Astrocyte (in vitro differentiated cells and primary cell): Measurements from ENCODE around the gene DAPK3. TPM values are rescaled to one million over a fixed set of nuclear protein-coding genes. Genes with fewer than 3 reads are reported as not detected.
A peak's percentile ranks its signal among the peaks of the same experiment; 100 is the strongest.
"Not testable (repeated sequence)": the region's sequence is repeated elsewhere in the genome, so short reads cannot be mapped to it uniquely, and the experiment has no call there.

Source experiments
- DNase-seq: peaks from one replicate; pipeline ENCODE4 v3.0.0-alpha.2; 2010; ENCODE audit warnings: low read depth
- FAIRE-seq: peaks from 2 replicates; lab custom pipeline; 2011; peaks lifted over from hg19 to GRCh38; lab: Jason Lieb, UNC
- H2AFZ ChIP-seq: 2 replicates; pipeline ENCODE4 v1.6.0; 2012; ENCODE audit warnings: low read depth, low read length, inconsistent platforms
- H3K27ac ChIP-seq: 2 replicates; pipeline ENCODE4 v1.5.1; 2011; ENCODE audit warnings: low read depth, low read length, inconsistent platforms
- H3K27me3 ChIP-seq: 2 replicates; pipeline ENCODE4 v1.6.0; 2011; ENCODE audit warnings: low read length, inconsistent platforms; ENCODE audit not compliant: insufficient read depth
- H3K36me3 ChIP-seq: 2 replicates; pipeline ENCODE4 v1.5.1; 2011; ENCODE audit warnings: low read length, inconsistent platforms; ENCODE audit not compliant: insufficient read depth
- H3K4me1 ChIP-seq: 2 replicates; pipeline ENCODE4 v1.5.1; 2011; ENCODE audit warnings: low read length, inconsistent platforms; ENCODE audit not compliant: insufficient read depth
- H3K4me2 ChIP-seq: 2 replicates; pipeline ENCODE4 v1.6.0; 2012; ENCODE audit warnings: low read length, inconsistent platforms
- H3K4me3 ChIP-seq: 2 replicates; pipeline ENCODE4 v1.5.1; 2011; ENCODE audit warnings: low read depth, mild to moderate bottlenecking, low read length, inconsistent platforms; ENCODE audit not compliant: insufficient read depth
- H3K79me2 ChIP-seq: 2 replicates; pipeline ENCODE4 v1.6.0; 2012; ENCODE audit warnings: mild to moderate bottlenecking, low read length, inconsistent platforms; ENCODE audit not compliant: insufficient read depth
- H3K9ac ChIP-seq: 2 replicates; pipeline ENCODE4 v1.6.0; 2012; ENCODE audit warnings: mild to moderate bottlenecking, low read length, inconsistent platforms
- H3K9me3 ChIP-seq: 2 replicates; pipeline ENCODE4 v1.5.1; 2012; ENCODE audit warnings: low read depth, mild to moderate bottlenecking, low read length, inconsistent platforms; ENCODE audit not compliant: insufficient read depth
- H4K20me1 ChIP-seq: 2 replicates; pipeline ENCODE4 v1.6.0; 2012; ENCODE audit warnings: low read length, inconsistent platforms; ENCODE audit not compliant: insufficient read depth
- H3K27ac Mint-ChIP-seq: one replicate; pipeline ENCODE4 v1.8.0; 2021; ENCODE audit warnings: mild to moderate bottlenecking, mixed read lengths; ENCODE audit not compliant: unreplicated experiment
- H3K27me3 Mint-ChIP-seq: one replicate; pipeline ENCODE4 v1.8.0; 2021; ENCODE audit warnings: low read depth, mixed read lengths; ENCODE audit not compliant: unreplicated experiment
- H3K36me3 Mint-ChIP-seq: one replicate; pipeline ENCODE4 v1.8.0; 2021; ENCODE audit warnings: low read depth, mixed read lengths; ENCODE audit not compliant: unreplicated experiment
- H3K4me1 Mint-ChIP-seq: one replicate; pipeline ENCODE4 v1.8.0; 2021; ENCODE audit warnings: low read depth, mixed read lengths; ENCODE audit not compliant: unreplicated experiment
- H3K4me3 Mint-ChIP-seq: one replicate; pipeline ENCODE4 v1.8.0; 2021; ENCODE audit warnings: mild to moderate bottlenecking, moderate library complexity, mixed read lengths; ENCODE audit not compliant: unreplicated experiment
- H3K9me3 Mint-ChIP-seq: one replicate; pipeline ENCODE4 v1.8.0; 2021; ENCODE audit warnings: mild to moderate bottlenecking, mixed read lengths; ENCODE audit not compliant: unreplicated experiment
- EZH2 ChIP-seq: IDR thresholded peaks from 2 replicates; pipeline ENCODE4 v1.6.1; 2012; ENCODE audit warnings: mild to moderate bottlenecking, low read length, inconsistent platforms; ENCODE audit not compliant: insufficient read depth
- total RNA-seq: library from RNA; stranded (reverse); gene quantifications from 2 replicates; pipeline ENCODE4 v1.2.1, GENCODE V29; 2021
- TF ChIP-seq, protein P1 (sequence below): IDR thresholded peaks from 2 replicates; pipeline ENCODE4 v1.5.1; 2011; ENCODE audit warnings: low read depth, mild to moderate bottlenecking, inconsistent platforms, low read length, moderate library complexity; ENCODE audit not compliant: insufficient read depth

DAPK3 gene
- total RNA-seq, 1 donor from 2014 or later: 264 TPM

DNA sequence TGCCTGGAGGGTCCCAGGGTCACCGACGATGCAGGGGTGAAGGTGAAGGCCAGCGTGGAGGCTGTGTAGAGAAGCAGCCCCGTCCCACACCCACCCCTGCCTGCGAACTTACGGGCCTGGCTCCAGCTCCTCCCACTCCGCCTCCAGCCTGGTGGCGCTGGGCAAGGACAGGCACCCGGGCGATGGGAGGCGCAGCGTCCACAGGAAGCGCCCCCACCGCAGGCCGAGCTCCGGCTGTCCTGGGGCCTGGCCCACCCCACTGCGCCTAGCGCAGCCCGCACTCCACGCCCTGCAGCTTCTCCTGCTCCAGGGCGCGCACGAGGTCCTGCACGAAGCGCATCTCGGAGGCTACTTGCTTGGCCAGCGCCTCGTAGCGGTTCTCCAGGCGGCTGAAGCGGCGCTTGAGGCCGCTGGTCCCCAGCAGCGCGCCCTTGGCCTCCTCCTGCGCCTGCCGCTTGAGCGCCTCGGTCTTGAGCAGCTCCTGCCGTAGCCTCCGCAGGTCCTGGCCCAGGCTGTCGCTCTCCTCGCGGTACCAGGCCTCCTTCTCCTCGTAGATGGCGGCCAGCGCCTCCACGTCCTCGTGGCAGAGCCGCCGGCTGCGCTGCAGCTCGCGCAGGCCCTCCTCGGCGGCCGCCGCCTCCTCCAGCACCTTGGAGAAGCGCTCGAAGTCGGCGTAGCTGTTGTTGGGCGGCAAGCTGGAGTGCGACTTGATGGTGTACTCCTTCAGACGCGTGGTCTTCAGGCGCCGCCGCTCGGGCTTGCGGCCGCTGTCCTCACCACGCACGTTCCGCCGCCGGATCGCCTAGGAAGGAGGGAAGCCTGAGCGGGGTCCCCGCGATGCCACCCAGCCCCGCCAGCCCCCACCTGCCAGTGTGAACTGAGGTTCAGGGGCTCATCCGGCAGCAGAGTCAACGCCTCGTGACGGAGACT is 11.8 kb downstream of the DAPK3 start:
- no peaks in the 10 kb centered on the region for H3K27me3 Mint-ChIP-seq
- no peak overlapping the region for H3K27ac Mint-ChIP-seq
- no peak for TF ChIP-seq EZH2
- TF ChIP-seq, protein P1, sequence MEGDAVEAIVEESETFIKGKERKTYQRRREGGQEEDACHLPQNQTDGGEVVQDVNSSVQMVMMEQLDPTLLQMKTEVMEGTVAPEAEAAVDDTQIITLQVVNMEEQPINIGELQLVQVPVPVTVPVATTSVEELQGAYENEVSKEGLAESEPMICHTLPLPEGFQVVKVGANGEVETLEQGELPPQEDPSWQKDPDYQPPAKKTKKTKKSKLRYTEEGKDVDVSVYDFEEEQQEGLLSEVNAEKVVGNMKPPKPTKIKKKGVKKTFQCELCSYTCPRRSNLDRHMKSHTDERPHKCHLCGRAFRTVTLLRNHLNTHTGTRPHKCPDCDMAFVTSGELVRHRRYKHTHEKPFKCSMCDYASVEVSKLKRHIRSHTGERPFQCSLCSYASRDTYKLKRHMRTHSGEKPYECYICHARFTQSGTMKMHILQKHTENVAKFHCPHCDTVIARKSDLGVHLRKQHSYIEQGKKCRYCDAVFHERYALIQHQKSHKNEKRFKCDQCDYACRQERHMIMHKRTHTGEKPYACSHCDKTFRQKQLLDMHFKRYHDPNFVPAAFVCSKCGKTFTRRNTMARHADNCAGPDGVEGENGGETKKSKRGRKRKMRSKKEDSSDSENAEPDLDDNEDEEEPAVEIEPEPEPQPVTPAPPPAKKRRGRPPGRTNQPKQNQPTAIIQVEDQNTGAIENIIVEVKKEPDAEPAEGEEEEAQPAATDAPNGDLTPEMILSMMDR: no peak
- H3K9me3 ChIP-seq: no peaks in the 10 kb centered on the region
- H3K27me3 ChIP-seq: no peaks in the 10 kb centered on the region
- no peaks in the 10 kb centered on the region for H3K4me1 ChIP-seq
- DNase-seq (no peak), FAIRE-seq (no peak)
- no peak overlapping the region for H3K4me3 ChIP-seq
- H3K27ac ChIP-seq: no peak overlapping the region
- no peak overlapping the region for H3K4me3 Mint-ChIP-seq
- H3K79me2 ChIP-seq: peaks cover 62% of the 10 kb centered on the region
- H3K4me2 ChIP-seq: no peak overlapping the region
- H3K36me3 ChIP-seq: peaks cover 25% of the 10 kb centered on the region
- peaks cover 92% of the 10 kb centered on the region for H4K20me1 ChIP-seq
- no peak overlapping the region for H3K9ac ChIP-seq
- peaks cover 9% of the 10 kb centered on the region for H3K36me3 Mint-ChIP-seq
- H2AFZ ChIP-seq: no peak overlapping the region
- peaks cover 11% of the 10 kb centered on the region for H3K4me1 Mint-ChIP-seq
- H3K9me3 Mint-ChIP-seq: no peaks in the 10 kb centered on the region

DNA sequence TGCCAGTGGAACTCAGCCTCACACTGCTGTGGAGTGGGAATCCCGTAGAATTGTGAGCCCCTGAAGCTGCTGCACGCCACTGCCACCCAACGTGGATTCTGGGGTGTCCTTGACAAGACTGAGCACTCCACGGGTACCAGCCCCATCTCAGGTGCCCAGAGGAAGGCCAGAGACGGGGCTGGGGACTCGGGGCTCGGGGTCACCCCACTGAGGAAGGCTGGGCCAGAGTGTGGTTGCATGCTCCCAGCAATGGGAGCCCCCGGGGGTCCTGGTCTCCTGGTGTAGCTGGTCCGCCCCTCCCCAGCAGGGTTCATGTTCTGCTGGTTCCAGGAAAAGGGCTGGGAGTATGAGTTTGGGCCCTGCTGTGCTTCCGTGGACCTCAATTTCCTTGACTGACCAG is 15.2 kb downstream of the DAPK3 start:
- FAIRE-seq: no peak
- Histone ChIP-seq H3K9me3 (no peaks in the 10 kb centered on the region), H3K79me2 (peaks cover 40% of the 10 kb centered on the region), H3K4me3 (no peak overlapping the region), H3K27ac (no peak overlapping the region), H3K4me2 (no peak overlapping the region), H3K4me1 (peaks cover 3% of the 10 kb centered on the region), H3K36me3 (peaks cover 9% of the 10 kb centered on the region), H4K20me1 (peaks cover 81% of the 10 kb centered on the region), H3K27me3 (no peaks in the 10 kb centered on the region), H3K9ac (no peak overlapping the region), H2AFZ (no peak overlapping the region)
- TF ChIP-seq EZH2: no peak
- TF ChIP-seq, protein P1: no peak
- H3K27me3 Mint-ChIP-seq: no peaks in the 10 kb centered on the region
- no peak overlapping the region for H3K4me3 Mint-ChIP-seq
- H3K27ac Mint-ChIP-seq: no peak overlapping the region
- H3K9me3 Mint-ChIP-seq: no peaks in the 10 kb centered on the region
- H3K4me1 Mint-ChIP-seq: peaks cover 9% of the 10 kb centered on the region
- DNase-seq: no peak
- peaks cover 4% of the 10 kb centered on the region for H3K36me3 Mint-ChIP-seq

DNA sequence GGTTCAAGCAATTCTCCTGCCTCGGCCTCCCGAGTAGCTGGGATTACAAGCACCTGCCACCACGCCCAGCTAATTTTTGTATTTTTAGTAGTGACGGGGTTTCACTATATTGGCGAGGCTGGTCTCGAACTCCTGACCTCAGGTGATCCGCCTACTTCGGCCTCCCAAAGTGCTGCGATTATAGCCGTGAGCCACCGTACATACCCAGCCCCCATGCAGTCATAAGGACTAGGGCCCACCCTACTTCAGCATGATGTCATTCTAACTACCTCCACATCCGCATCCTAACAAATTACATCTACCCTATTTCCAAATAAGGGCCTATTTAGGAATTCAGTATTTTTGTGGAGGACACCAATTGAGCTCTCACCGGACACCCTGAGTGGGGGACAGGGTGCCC is 15.6 kb downstream of the DAPK3 start:
- H3K4me3 ChIP-seq, H3K4me1 Mint-ChIP-seq, H3K36me3 ChIP-seq, H3K9ac ChIP-seq, H3K27me3 Mint-ChIP-seq, H3K27ac ChIP-seq, H3K27me3 ChIP-seq, H3K9me3 ChIP-seq, H3K9me3 Mint-ChIP-seq, DNase-seq, H3K4me2 ChIP-seq, H3K4me1 ChIP-seq, FAIRE-seq, H3K36me3 Mint-ChIP-seq, H2AFZ ChIP-seq: not testable (repeated sequence)
- peaks cover 79% of the 10 kb centered on the region for H4K20me1 ChIP-seq
- Mint-ChIP-seq H3K4me3 (peak overlapping the region; percentile 27), H3K27ac (peak overlapping the region; percentile 87)
- H3K79me2 ChIP-seq: peaks cover 39% of the 10 kb centered on the region
